Small intestine (tissue), 7 donors: ENCODE results near the gene TMEM51. TPM values are rescaled to one million over a fixed set of nuclear protein-coding genes. Genes with fewer than 3 reads are reported as not detected.

Experiments used
- DNase-seq, 2 donors: peaks; one replicate each; pipeline versions ENCODE4 v3.0.0 to v3.0.0-alpha.2; 2013
- FAIRE-seq: peaks from 2 replicates; lab custom pipeline; 2012; peaks lifted over from hg19 to GRCh38; lab: Jason Lieb, UNC
- H3K27ac ChIP-seq, 3 donors: one replicate each; pipeline ENCODE4 v1.5.1; 2013; ENCODE audit warnings: low read length in 2 of 3, mild to moderate bottlenecking in 2 of 3, control low read depth in 1 of 3, inconsistent platforms in 1 of 3, low read depth in 1 of 3, moderate library complexity in 1 of 3
- H3K27me3 ChIP-seq, 3 donors: one replicate each; pipeline ENCODE4 v1.6.1; 2013; ENCODE audit warnings: low read length in 3 of 3, inconsistent platforms in 1 of 3; ENCODE audit not compliant: control insufficient read depth in 3 of 3, insufficient read depth in 3 of 3
- H3K36me3 ChIP-seq, 3 donors: one replicate each; pipeline ENCODE4 v1.6.1; 2013; ENCODE audit warnings: low read length in 3 of 3, inconsistent platforms in 1 of 3, low read depth in 1 of 3, mild to moderate bottlenecking in 1 of 3, moderate library complexity in 1 of 3; ENCODE audit not compliant: control insufficient read depth in 3 of 3, insufficient read depth in 2 of 3
- H3K4me1 ChIP-seq, 3 donors: one replicate each; pipeline ENCODE4 v1.6.1; 2013; ENCODE audit warnings: low read length in 2 of 3, inconsistent platforms in 1 of 3, low read depth in 1 of 3, mild to moderate bottlenecking in 1 of 3, moderate library complexity in 1 of 3; ENCODE audit not compliant: control insufficient read depth in 3 of 3, insufficient read depth in 2 of 3
- H3K4me3 ChIP-seq, 3 donors: one replicate each; pipeline ENCODE4 v1.5.1; 2013; ENCODE audit warnings: low read length in 3 of 3, control low read depth in 1 of 3, inconsistent platforms in 1 of 3, low read depth in 1 of 3, mild to moderate bottlenecking in 1 of 3, moderate library complexity in 1 of 3
- H3K9me3 ChIP-seq, 2 donors: one replicate each; pipeline ENCODE4 v1.6.1; 2013; ENCODE audit warnings: low read depth in 1 of 2, low read length in 1 of 2; ENCODE audit not compliant: control insufficient read depth in 2 of 2, insufficient read depth in 1 of 2
- WGBS, 3 donors: extraction: QIAGEN DNeasy Blood & Tissue Kit; methylation state at CpG; one replicate each; pipeline ENCODE4 v1.1.7; 2013; 5-methylcytosine and 5-hydroxymethylcytosine counted together
- polyA plus RNA-seq, 4 donors: library from polyadenylated mRNA; stranded (reverse) in 3 of 4; unstranded in 1 of 4; fragments of 200-250 nt in 3 of 4; fragments of 120-200 nt in 1 of 4; gene quantifications; one replicate each; pipeline versions ENCODE4 v1.2.1 to v1.2.3, GENCODE V29; 2013
- donor health status: healthy with polysubstance abuse.
- donor health status: control.
- donor health status: control.
- donor health status: Bipolar disorder and iron deficiency.
- donor health status: healthy.

The TMEM51 gene
- polyA plus RNA-seq, 4 donors = 16.3 to 44.4 (median 21.5) TPM

GRCh38 chr1:15204931-15205330 lies 51.4 kb downstream of the TMEM51 start:
- H3K4me1 ChIP-seq = peaks cover 4 to 51% (median 10%) of the 10 kb centered on the region in 3 donors
- 83 to 93% (median 84%) methylated on average over 7 of the region's 7 CpGs for WGBS, 3 donors
- FAIRE-seq (no peak), DNase-seq (no peak)
- H3K4me3 ChIP-seq = no peak overlapping the region
- no peaks in the 10 kb centered on the region for H3K9me3 ChIP-seq
- peaks cover 0 to 38% (median 0%) of the 10 kb centered on the region in 3 donors for H3K36me3 ChIP-seq
- H3K27me3 ChIP-seq = no peaks in the 10 kb centered on the region
- no peak overlapping the region for H3K27ac ChIP-seq

DNA sequence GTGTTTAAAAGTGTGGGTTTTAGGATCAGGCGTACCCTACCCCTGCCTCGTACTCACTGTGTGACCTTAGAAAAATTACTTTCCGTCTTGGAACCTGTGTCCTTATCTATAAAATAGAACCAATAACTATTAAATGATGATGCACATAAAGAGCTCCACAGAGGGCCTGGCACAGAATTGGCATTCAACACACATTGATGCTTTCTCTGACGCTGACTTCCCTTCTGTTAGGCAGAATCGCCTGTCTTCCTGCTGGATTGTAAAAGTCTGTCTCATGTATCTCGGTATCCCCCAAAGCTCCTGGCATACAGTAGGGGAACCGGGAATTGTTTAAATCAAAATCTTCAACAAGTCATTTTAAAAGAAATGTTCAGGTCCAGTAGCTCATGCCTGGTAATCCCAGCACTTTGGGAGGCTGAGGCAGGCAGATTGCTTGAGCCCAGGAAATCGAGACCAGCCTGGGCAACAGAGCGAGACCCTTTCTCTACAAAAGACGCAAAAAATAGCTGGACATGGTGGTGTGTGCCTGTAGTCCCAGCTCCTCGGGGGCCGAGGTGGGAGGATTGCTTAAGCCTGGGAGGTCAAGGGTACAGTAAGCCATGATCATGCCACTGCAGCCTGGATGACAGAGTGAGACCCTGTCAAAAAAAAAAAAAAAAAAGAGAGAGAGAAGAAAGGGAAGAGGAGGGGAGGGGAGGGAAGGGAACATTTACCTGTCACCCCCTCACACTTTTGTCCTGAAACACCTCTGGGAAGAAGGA lies 52.2 kb downstream of the TMEM51 start:
- Histone ChIP-seq H3K4me3 (no peak overlapping the region), H3K36me3 (peaks cover 0 to 42% (median 0%) of the 10 kb centered on the region in 3 donors), H3K27me3 (no peaks in the 10 kb centered on the region), H3K27ac (no peak overlapping the region), H3K4me1 (peaks cover 4 to 42% (median 10%) of the 10 kb centered on the region in 3 donors), H3K9me3 (no peaks in the 10 kb centered on the region)
- WGBS, 3 donors = 67 to 78% (median 75%) methylated on average over 12 of the region's 12 CpGs
- DNase-seq = no peak
- no peak for FAIRE-seq

DNA sequence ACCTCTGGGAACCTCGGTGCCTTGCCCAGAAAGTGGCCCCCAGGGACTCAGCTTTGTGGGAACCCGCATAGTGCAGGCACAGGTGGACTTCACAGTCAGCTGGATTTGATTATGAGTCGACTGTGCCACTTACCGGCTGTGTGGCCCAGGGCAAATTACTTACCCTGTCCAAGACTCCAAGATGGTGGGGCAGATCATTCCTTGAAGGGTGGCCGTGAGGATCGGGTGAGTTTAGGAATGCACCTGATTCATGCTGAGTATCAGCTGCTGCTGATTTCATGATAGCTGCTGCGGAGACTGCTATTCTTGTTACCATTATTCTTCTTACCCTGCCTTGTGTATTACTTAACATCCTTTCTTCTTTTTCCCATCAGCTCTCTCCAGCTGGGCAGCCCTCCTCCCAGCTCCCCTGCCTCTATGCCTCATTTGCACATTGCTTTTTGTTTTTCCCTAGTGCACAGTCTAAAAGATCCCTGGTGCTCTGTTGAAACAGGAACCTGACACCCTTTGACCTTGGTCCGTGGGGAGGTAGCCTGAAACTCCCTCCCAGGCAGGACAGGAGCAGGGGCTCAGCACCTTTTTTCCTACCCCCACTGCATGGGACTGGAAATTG lies 53.0 kb downstream of the TMEM51 start:
- 23 to 56% (median 28%) methylated on average over 8 of the region's 8 CpGs for WGBS, 3 donors
- FAIRE-seq (no peak), DNase-seq (no peak)
- Histone ChIP-seq H3K27me3 (no peaks in the 10 kb centered on the region), H3K27ac (no peak overlapping the region), H3K4me1 (peaks cover 4 to 36% (median 10%) of the 10 kb centered on the region in 3 donors), H3K4me3 (no peak overlapping the region), H3K9me3 (no peaks in the 10 kb centered on the region), H3K36me3 (peaks cover 0 to 43% (median 0%) of the 10 kb centered on the region in 3 donors)

GRCh38 chr1:15207031-15207828 lies 53.7 kb downstream of the TMEM51 start:
- 69 to 76% (median 72%) methylated on average over 25 of the region's 25 CpGs for WGBS, 3 donors
- FAIRE-seq (no peak), DNase-seq (no peak)
- Histone ChIP-seq H3K36me3 (peaks cover 0 to 43% (median 0%) of the 10 kb centered on the region in 3 donors), H3K4me1 (peaks cover 4 to 33% (median 10%) of the 10 kb centered on the region in 3 donors), H3K27ac (no peak overlapping the region), H3K9me3 (no peaks in the 10 kb centered on the region), H3K4me3 (no peak overlapping the region), H3K27me3 (no peaks in the 10 kb centered on the region)

DNA sequence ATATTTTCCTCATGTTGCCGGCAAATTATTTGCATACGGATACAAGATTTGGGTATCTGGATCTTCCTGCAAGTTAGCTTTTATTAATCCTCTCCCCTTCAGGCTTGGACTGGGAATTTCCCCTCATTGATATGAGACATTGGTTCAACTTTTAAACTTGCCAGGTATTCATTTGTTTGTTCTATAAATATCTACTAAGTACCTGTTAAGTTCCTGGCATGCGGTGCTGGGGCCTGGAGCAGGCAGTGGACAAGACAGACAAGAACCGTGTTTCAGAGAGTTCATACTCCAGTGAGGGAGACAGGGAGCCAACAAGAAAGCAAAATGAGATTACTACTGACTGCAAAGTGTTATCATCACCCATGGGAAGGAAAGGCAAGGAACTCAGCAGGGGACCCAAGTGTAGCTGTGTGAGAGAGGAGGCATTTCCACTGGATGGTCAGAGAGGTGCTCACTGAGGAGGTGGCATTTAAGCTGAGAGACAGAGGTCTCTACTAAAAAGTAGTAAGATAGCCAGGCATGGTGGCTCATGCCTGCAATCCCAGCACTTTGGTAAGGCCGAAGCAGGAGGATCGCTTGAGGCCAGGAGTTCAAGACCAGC lies 54.4 kb downstream of the TMEM51 start:
- no peak overlapping the region for H3K27ac ChIP-seq
- H3K27me3 ChIP-seq = no peaks in the 10 kb centered on the region
- H3K4me1 ChIP-seq = peaks cover 1 to 27% (median 7%) of the 10 kb centered on the region in 3 donors
- H3K4me3 ChIP-seq = no peak overlapping the region
- FAIRE-seq (no peak), DNase-seq (no peak)
- H3K36me3 ChIP-seq = peaks cover 0 to 47% (median 0%) of the 10 kb centered on the region in 3 donors
- WGBS, 3 donors = 62 to 74% (median 63%) methylated on average over 6 of the region's 6 CpGs
- no peaks in the 10 kb centered on the region for H3K9me3 ChIP-seq

DNA sequence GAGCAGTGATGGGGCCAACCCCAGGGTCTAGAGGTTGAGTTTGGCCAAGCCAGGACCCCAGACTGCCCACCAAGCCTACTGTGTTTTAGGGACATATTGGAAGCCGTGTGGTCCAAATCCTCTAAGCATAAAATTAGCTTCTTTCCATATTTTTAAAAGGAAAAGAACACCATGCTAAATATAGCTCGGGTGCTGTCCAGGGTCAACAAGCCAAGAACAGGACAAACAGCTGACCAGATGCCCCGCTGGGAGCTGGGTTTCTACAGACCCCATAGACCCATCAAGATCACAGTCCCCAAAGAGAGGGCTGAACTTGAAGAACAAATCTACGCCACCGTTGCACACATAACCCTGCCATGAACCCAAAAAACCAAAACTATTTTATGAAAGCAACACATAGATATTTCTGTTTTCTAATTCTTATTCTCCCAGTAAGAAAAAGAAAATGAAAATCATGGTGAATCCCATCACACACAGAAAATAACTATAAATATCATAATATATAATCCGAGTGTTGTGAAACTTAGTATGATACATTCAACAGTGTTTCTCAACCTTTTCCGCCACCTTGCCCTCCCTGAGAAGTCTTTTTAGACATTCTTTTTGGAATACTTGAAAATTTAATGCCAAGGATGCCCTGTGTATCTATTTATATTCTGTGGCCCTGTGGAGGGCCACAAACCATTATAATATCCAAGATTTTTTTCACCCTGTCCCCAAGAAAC lies 57.3 kb downstream of the TMEM51 start:
- H3K27ac ChIP-seq = no peak overlapping the region
- peaks cover 0 to 48% (median 0%) of the 10 kb centered on the region in 3 donors for H3K36me3 ChIP-seq
- no peak for DNase-seq
- H3K4me1 ChIP-seq = peaks cover 0 to 25% (median 7%) of the 10 kb centered on the region in 3 donors
- WGBS, 3 donors = 80 to 94% (median 91%) methylated on average over 7 of the region's 7 CpGs
- no peaks in the 10 kb centered on the region for H3K9me3 ChIP-seq
- no peak overlapping the region for H3K4me3 ChIP-seq
- no peak for FAIRE-seq
- H3K27me3 ChIP-seq = no peaks in the 10 kb centered on the region

GRCh38 chr1:15211424-15211823 lies 57.9 kb downstream of the TMEM51 start:
- 87 to 90% (median 88%) methylated on average over 3 of the region's 3 CpGs for WGBS, 3 donors
- no peak overlapping the region for H3K4me3 ChIP-seq
- H3K9me3 ChIP-seq = no peaks in the 10 kb centered on the region
- H3K4me1 ChIP-seq = peaks cover 0 to 19% (median 7%) of the 10 kb centered on the region in 3 donors
- peaks cover 0 to 49% (median 0%) of the 10 kb centered on the region in 3 donors for H3K36me3 ChIP-seq
- no peaks in the 10 kb centered on the region for H3K27me3 ChIP-seq
- FAIRE-seq (no peak), DNase-seq (no peak)
- no peak overlapping the region for H3K27ac ChIP-seq
